Measurements from ENCODE around the gene FBLN2.

The FBLN2 gene

DNA sequence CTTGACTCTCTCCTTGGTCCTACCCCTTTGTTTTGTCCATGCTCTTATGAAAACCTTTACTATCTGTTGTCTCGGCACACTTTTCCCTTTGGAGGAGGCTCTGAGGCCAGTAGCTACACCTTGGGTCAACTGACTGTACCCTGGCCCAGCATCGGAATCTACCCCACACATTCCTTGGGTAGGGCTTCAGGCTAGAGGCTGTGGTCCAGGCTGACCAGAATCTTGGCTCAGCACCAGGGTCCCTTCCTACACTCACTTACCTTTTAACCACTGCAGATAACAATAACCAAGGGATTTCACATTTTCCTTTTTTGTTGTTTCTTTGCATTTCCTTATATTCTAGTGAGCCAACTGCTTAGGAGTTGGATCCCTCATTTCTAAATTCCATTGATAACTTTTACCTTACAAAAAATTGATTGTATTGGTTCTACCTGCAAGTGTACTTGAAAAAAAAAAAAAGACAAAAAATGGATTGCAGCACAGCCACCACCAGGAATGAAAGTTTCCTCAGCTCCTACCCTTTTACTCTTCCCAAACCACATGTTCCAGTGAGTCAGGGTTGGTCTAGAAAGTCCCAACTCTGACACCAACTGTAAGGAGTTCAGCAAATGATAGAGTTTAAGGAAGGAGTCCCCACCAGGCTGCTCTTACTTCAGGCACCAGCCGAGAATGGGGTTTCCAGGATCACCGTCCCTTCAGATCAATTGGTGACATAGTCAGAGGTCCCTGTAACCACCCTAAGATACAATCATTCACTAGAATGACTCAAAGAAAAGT lies 95.6 kb downstream of the FBLN2 start:
- TF ChIP-seq POLR2AphosphoS5 (IDR thresholded peaks at IDR 0.05; ENCODE audit: low read depth) = no peak
- TF ChIP-seq CTCF (IDR thresholded peaks at IDR 0.05; ENCODE audit: insufficient read depth, low read length) = no peak
- no peak for TF ChIP-seq GABPA (IDR thresholded peaks at IDR 0.05; ENCODE audit: low read depth)
- TF ChIP-seq REST (IDR thresholded peaks at IDR 0.05; ENCODE audit: insufficient replicate concordance, low read depth) = no peak
- Histone ChIP-seq H3K27ac (replicated peaks) (no peak overlapping the region), H3K27me3 (ENCODE audit: insufficient read depth, poor library complexity, severe bottlenecking) (no peaks in the 10 kb centered on the region), H3K4me3 (replicated peaks; ENCODE audit: insufficient read depth, low read length) (no peak overlapping the region)
- no peak for DNase-seq (ENCODE audit: low read depth in 1 of 2, low spot score in 1 of 2)

GRCh38 chr3:13645801-13646637 lies 97.1 kb downstream of the FBLN2 start:
- no peak for DNase-seq (ENCODE audit: low read depth in 1 of 2, low spot score in 1 of 2)
- Histone ChIP-seq H3K4me3 (replicated peaks; ENCODE audit: insufficient read depth, low read length) (no peak overlapping the region), H3K27ac (replicated peaks) (no peak overlapping the region), H3K27me3 (ENCODE audit: insufficient read depth, poor library complexity, severe bottlenecking) (peaks cover 3% of the 10 kb centered on the region)
- no peak for TF ChIP-seq POLR2AphosphoS5 (IDR thresholded peaks at IDR 0.05; ENCODE audit: low read depth)
- no peak for TF ChIP-seq CTCF (IDR thresholded peaks at IDR 0.05; ENCODE audit: insufficient read depth, low read length)
- TF ChIP-seq REST (IDR thresholded peaks at IDR 0.05; ENCODE audit: insufficient replicate concordance, low read depth) = no peak
- TF ChIP-seq SPI1 (IDR thresholded peaks at IDR 0.05; ENCODE audit: borderline replicate concordance, low read depth) = no peak
- no peak for TF ChIP-seq GABPA (IDR thresholded peaks at IDR 0.05; ENCODE audit: low read depth)

DNA sequence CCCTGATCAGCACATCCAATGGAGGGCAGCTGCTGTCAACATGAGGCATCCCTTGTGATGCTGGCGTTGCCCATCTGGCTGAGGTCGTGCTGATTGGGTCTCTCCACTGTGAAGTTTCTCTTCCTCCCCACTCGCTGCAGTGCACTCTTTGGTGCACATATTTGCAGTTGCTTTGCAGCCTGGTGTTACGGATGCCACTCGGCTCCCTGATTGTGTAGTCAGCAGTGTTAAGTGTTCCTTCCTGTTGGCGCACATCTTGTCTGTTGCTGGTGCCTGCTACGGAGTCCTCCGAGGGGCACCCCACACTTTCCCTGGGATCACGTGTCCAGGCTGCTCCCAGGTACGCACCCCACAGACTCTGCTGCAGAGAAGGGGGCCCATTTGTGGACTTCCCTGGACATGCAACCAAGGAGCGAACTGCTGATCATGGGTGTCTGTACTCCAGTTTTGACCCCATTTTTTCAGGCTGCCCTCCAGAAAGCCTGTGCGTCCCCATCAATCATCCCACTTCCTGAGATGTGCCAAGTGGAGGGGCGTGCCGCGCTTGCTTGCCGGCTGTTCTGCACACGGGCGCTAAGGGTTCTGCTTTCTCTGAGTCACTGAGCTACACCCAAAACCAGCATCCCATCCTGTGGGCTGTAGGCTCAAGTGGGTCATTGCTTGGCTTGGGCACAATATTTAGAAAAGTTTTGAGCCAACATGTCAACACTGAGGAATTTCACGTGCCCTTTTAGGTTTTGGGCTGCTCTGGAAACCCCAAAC lies 98.6 kb downstream of the FBLN2 start:
- Histone ChIP-seq H3K27me3 (ENCODE audit: insufficient read depth, poor library complexity, severe bottlenecking) (peaks cover 6% of the 10 kb centered on the region), H3K4me3 (replicated peaks; ENCODE audit: insufficient read depth, low read length) (no peak overlapping the region), H3K27ac (replicated peaks) (no peak overlapping the region)
- DNase-seq (ENCODE audit: low read depth in 1 of 2, low spot score in 1 of 2) = no peak
- TF ChIP-seq GABPA (IDR thresholded peaks at IDR 0.05; ENCODE audit: low read depth) (no peak), POLR2AphosphoS5 (IDR thresholded peaks at IDR 0.05; ENCODE audit: low read depth) (no peak), SPI1 (IDR thresholded peaks at IDR 0.05; ENCODE audit: borderline replicate concordance, low read depth) (no peak)

Measured in HL-60 (cell line).